ENCODE results near the gene KIF5C. TPM values are rescaled to one million over a fixed set of nuclear protein-coding genes. Genes with fewer than 3 reads are reported as not detected.

Gene KIF5C
- total RNA-seq, 1 donor from 2014 or later, result 388 TPM

- FAIRE-seq (no peak), DNase-seq (ENCODE audit: low spot score in 2 of 2) (no peak)
These were observed 132.0 kb downstream of the KIF5C start for GRCh38 chr2:149006883-149007543.

GRCh38 chr2:149008381-149008780 lies 133.4 kb downstream of the KIF5C start:
- no peak for FAIRE-seq
- DNase-seq (ENCODE audit: low spot score in 2 of 2), result no peak

- DNase-seq (ENCODE audit: low spot score in 2 of 2) (no peak), FAIRE-seq (no peak)
These were observed 134.8 kb downstream of the KIF5C start for GRCh38 chr2:149009576-149010461.

GRCh38 chr2:149012545-149012944 lies 137.5 kb downstream of the KIF5C start:
- FAIRE-seq (no peak), DNase-seq (ENCODE audit: low spot score in 2 of 2) (no peak)

GRCh38 chr2:149015501-149015900 lies 140.5 kb downstream of the KIF5C start:
- no peak for FAIRE-seq
- no peak for DNase-seq (ENCODE audit: low spot score in 2 of 2)

GRCh38 chr2:149015926-149016563 lies 141.0 kb downstream of the KIF5C start:
- DNase-seq (ENCODE audit: low spot score in 2 of 2) (no peak), FAIRE-seq (no peak)

- peak; percentile 3 for FAIRE-seq
- peak; percentile 48 to 72 for DNase-seq (ENCODE audit: low spot score in 2 of 2)
These were observed 142.3 kb downstream of the KIF5C start for GRCh38 chr2:149017116-149017985.

- no peak for FAIRE-seq
- no peak for DNase-seq (ENCODE audit: low spot score in 2 of 2)
These were observed 144.0 kb downstream of the KIF5C start for GRCh38 chr2:149018981-149019380.

GRCh38 chr2:149019768-149020167 lies 144.7 kb downstream of the KIF5C start:
- FAIRE-seq, result no peak
- DNase-seq (ENCODE audit: low spot score in 2 of 2), result no peak

- FAIRE-seq, result no peak
- no peak for DNase-seq (ENCODE audit: low spot score in 2 of 2)
These were observed 145.4 kb downstream of the KIF5C start for GRCh38 chr2:149020432-149020851.

GRCh38 chr2:149021271-149021719 lies 146.3 kb downstream of the KIF5C start:
- FAIRE-seq, result no peak
- DNase-seq (ENCODE audit: low spot score in 2 of 2), result no peak

- FAIRE-seq (no peak), DNase-seq (ENCODE audit: low spot score in 2 of 2) (no peak)
These were observed 146.7 kb downstream of the KIF5C start for GRCh38 chr2:149021761-149022160.

GRCh38 chr2:149023091-149023490 lies 148.1 kb downstream of the KIF5C start:
- DNase-seq (ENCODE audit: low spot score in 2 of 2) (no peak), FAIRE-seq (no peak)

- no peak for DNase-seq (ENCODE audit: low spot score in 2 of 2)
- no peak for FAIRE-seq
These were observed 152.7 kb downstream of the KIF5C start for GRCh38 chr2:149027590-149028250.

GRCh38 chr2:149028377-149028776 lies 153.3 kb downstream of the KIF5C start:
- DNase-seq (ENCODE audit: low spot score in 2 of 2) (no peak), FAIRE-seq (no peak)

- DNase-seq (ENCODE audit: low spot score in 2 of 2), result no peak
- no peak for FAIRE-seq
These were observed 153.9 kb downstream of the KIF5C start for GRCh38 chr2:149028891-149029290.

- no peak for DNase-seq (ENCODE audit: low spot score in 2 of 2)
- no peak for FAIRE-seq
These were observed 154.4 kb downstream of the KIF5C start for GRCh38 chr2:149029307-149029965.

- FAIRE-seq, result no peak
- DNase-seq (ENCODE audit: low spot score in 2 of 2), result no peak
These were observed 156.4 kb downstream of the KIF5C start for GRCh38 chr2:149031396-149031795.

- FAIRE-seq (no peak), DNase-seq (ENCODE audit: low spot score in 2 of 2) (no peak)
These were observed 158.7 kb downstream of the KIF5C start for GRCh38 chr2:149033716-149034115.
